Measurements from ENCODE around the gene VRTN. TPM values are rescaled to one million over a fixed set of nuclear protein-coding genes. Genes with fewer than 3 reads are reported as not detected.
"Not testable (repeated sequence)": the region's sequence is repeated elsewhere in the genome, so short reads cannot be mapped to it uniquely, and the experiment has no call there.

The VRTN gene
- total RNA-seq, 1 donor from 2014 or later: not detected

DNA sequence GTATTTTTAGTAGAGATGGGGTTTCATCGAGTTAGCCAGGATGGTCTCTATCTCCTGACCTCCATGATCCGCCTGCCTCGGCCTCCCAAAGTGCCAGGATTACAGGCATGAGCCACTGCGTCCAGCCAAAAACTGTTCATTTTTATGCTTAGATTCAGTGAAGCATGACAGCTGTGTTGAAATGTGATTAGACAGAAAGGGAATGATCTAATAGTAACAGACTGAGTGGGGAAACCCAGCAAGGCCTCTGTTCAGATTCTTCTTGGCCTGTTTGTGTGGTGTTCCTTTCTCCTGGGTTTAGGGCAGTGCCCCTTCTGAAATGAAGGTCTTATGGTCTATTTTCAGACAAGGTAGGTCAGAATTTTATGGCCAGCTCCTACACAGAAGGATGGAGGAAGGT is 33.7 kb upstream of the VRTN start:
- H3K27ac ChIP-seq (ENCODE audit: low read depth, low read length): no peak overlapping the region
- no peaks in the 10 kb centered on the region for H3K27me3 ChIP-seq (ENCODE audit: control insufficient read depth in 3 of 3, insufficient read depth in 3 of 3, low read length in 3 of 3)
- no peaks in the 10 kb centered on the region for H3K9me3 ChIP-seq (ENCODE audit: control insufficient read depth in 3 of 3, low read length in 3 of 3)
- H3K9ac ChIP-seq (ENCODE audit: low read depth in 1 of 3, low read length in 3 of 3): no peak overlapping the region
- no peak overlapping the region for H3K4me3 ChIP-seq (ENCODE audit: low read length in 3 of 3)
- peaks cover 0 to 4% (median 0%) of the 10 kb centered on the region in 3 donors for H3K4me1 ChIP-seq (ENCODE audit: control insufficient read depth in 3 of 3, insufficient read depth in 3 of 3, low read length in 3 of 3)
- no peaks in the 10 kb centered on the region for H3K36me3 ChIP-seq (ENCODE audit: control insufficient read depth in 3 of 3, insufficient read depth in 3 of 3, low read length in 3 of 3)

GRCh38 chr14:74324931-74325361 is 23.3 kb upstream of the VRTN start:
- H3K9me3 ChIP-seq (ENCODE audit: control insufficient read depth in 3 of 3, low read length in 3 of 3): no peaks in the 10 kb centered on the region
- H3K4me1 ChIP-seq (ENCODE audit: control insufficient read depth in 3 of 3, insufficient read depth in 3 of 3, low read length in 3 of 3): no peaks in the 10 kb centered on the region
- no peak overlapping the region for H3K9ac ChIP-seq (ENCODE audit: low read depth in 1 of 3, low read length in 3 of 3)
- no peak overlapping the region for H3K27ac ChIP-seq (ENCODE audit: low read depth, low read length)
- H3K36me3 ChIP-seq (ENCODE audit: control insufficient read depth in 3 of 3, insufficient read depth in 3 of 3, low read length in 3 of 3): no peaks in the 10 kb centered on the region
- H3K27me3 ChIP-seq (ENCODE audit: control insufficient read depth in 3 of 3, insufficient read depth in 3 of 3, low read length in 3 of 3): peaks cover 2 to 8% (median 4%) of the 10 kb centered on the region in 3 donors
- H3K4me3 ChIP-seq (ENCODE audit: low read length in 3 of 3): no peak overlapping the region

- no peaks in the 10 kb centered on the region for H3K9me3 ChIP-seq (ENCODE audit: control insufficient read depth in 3 of 3, low read length in 3 of 3)
- H3K27ac ChIP-seq (ENCODE audit: low read depth, low read length): no peak overlapping the region
- no peak overlapping the region for H3K4me3 ChIP-seq (ENCODE audit: low read length in 3 of 3)
- peaks cover 2 to 8% (median 4%) of the 10 kb centered on the region in 3 donors for H3K27me3 ChIP-seq (ENCODE audit: control insufficient read depth in 3 of 3, insufficient read depth in 3 of 3, low read length in 3 of 3)
- H3K4me1 ChIP-seq (ENCODE audit: control insufficient read depth in 3 of 3, insufficient read depth in 3 of 3, low read length in 3 of 3): no peaks in the 10 kb centered on the region
- H3K36me3 ChIP-seq (ENCODE audit: control insufficient read depth in 3 of 3, insufficient read depth in 3 of 3, low read length in 3 of 3): no peaks in the 10 kb centered on the region
- no peak overlapping the region for H3K9ac ChIP-seq (ENCODE audit: low read depth in 1 of 3, low read length in 3 of 3)
Observed at GRCh38 chr14:74325446-74325845, 22.8 kb upstream of the VRTN start.

GRCh38 chr14:74326369-74327152 is 21.7 kb upstream of the VRTN start:
- no peaks in the 10 kb centered on the region for H3K9me3 ChIP-seq (ENCODE audit: control insufficient read depth in 3 of 3, low read length in 3 of 3)
- no peaks in the 10 kb centered on the region for H3K36me3 ChIP-seq (ENCODE audit: control insufficient read depth in 3 of 3, insufficient read depth in 3 of 3, low read length in 3 of 3)
- peaks cover 2 to 8% (median 4%) of the 10 kb centered on the region in 3 donors for H3K27me3 ChIP-seq (ENCODE audit: control insufficient read depth in 3 of 3, insufficient read depth in 3 of 3, low read length in 3 of 3)
- no peak overlapping the region for H3K9ac ChIP-seq (ENCODE audit: low read depth in 1 of 3, low read length in 3 of 3)
- no peak overlapping the region for H3K27ac ChIP-seq (ENCODE audit: low read depth, low read length)
- H3K4me1 ChIP-seq (ENCODE audit: control insufficient read depth in 3 of 3, insufficient read depth in 3 of 3, low read length in 3 of 3): no peaks in the 10 kb centered on the region
- H3K4me3 ChIP-seq (ENCODE audit: low read length in 3 of 3): no peak overlapping the region

- not testable (repeated sequence) for H3K27ac ChIP-seq (ENCODE audit: low read depth, low read length); H3K4me3 ChIP-seq (ENCODE audit: low read length in 3 of 3); H3K9me3 ChIP-seq (ENCODE audit: control insufficient read depth in 3 of 3, low read length in 3 of 3); H3K27me3 ChIP-seq (ENCODE audit: control insufficient read depth in 3 of 3, insufficient read depth in 3 of 3, low read length in 3 of 3); H3K9ac ChIP-seq (ENCODE audit: low read depth in 1 of 3, low read length in 3 of 3); H3K36me3 ChIP-seq (ENCODE audit: control insufficient read depth in 3 of 3, insufficient read depth in 3 of 3, low read length in 3 of 3); H3K4me1 ChIP-seq (ENCODE audit: control insufficient read depth in 3 of 3, insufficient read depth in 3 of 3, low read length in 3 of 3)
Observed at GRCh38 chr14:74329950-74330552, 18.2 kb upstream of the VRTN start.

- no peak overlapping the region for H3K27ac ChIP-seq (ENCODE audit: low read depth, low read length)
- no peaks in the 10 kb centered on the region for H3K9me3 ChIP-seq (ENCODE audit: control insufficient read depth in 3 of 3, low read length in 3 of 3)
- H3K36me3 ChIP-seq (ENCODE audit: control insufficient read depth in 3 of 3, insufficient read depth in 3 of 3, low read length in 3 of 3): no peaks in the 10 kb centered on the region
- H3K4me3 ChIP-seq (ENCODE audit: low read length in 3 of 3): no peak overlapping the region
- no peaks in the 10 kb centered on the region for H3K27me3 ChIP-seq (ENCODE audit: control insufficient read depth in 3 of 3, insufficient read depth in 3 of 3, low read length in 3 of 3)
- no peak overlapping the region for H3K9ac ChIP-seq (ENCODE audit: low read depth in 1 of 3, low read length in 3 of 3)
- H3K4me1 ChIP-seq (ENCODE audit: control insufficient read depth in 3 of 3, insufficient read depth in 3 of 3, low read length in 3 of 3): no peaks in the 10 kb centered on the region
Observed at GRCh38 chr14:74333909-74334308, 14.4 kb upstream of the VRTN start.

DNA sequence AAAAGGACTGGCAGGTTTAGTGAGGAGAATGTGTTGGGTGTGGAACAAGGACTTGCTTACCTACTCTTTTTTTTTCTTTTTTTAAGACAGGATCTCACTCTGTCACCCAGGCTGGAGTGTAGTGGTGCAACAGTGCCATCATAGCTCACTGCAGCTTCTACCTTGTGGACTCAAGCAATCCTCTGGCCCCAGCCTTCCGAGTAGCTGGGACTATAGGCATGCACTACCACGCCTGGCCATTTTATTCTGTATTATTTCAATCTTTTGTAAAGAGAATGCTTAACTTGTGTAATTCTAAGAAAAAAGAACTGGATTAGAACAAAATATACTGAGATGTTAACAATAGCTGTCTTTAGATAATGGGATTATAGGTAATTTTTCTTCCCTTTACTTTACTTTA is 1.9 kb upstream of the VRTN start:
- Histone ChIP-seq H3K36me3 (ENCODE audit: control insufficient read depth in 3 of 3, insufficient read depth in 3 of 3, low read length in 3 of 3) (no peaks in the 10 kb centered on the region), H3K4me3 (ENCODE audit: low read length in 3 of 3) (no peak overlapping the region), H3K9ac (ENCODE audit: low read depth in 1 of 3, low read length in 3 of 3) (no peak overlapping the region), H3K27me3 (ENCODE audit: control insufficient read depth in 3 of 3, insufficient read depth in 3 of 3, low read length in 3 of 3) (peaks cover 0 to 25% (median 8%) of the 10 kb centered on the region in 3 donors), H3K9me3 (ENCODE audit: control insufficient read depth in 3 of 3, low read length in 3 of 3) (no peaks in the 10 kb centered on the region), H3K4me1 (ENCODE audit: control insufficient read depth in 3 of 3, insufficient read depth in 3 of 3, low read length in 3 of 3) (no peaks in the 10 kb centered on the region), H3K27ac (ENCODE audit: low read depth, low read length) (no peak overlapping the region)

DNA sequence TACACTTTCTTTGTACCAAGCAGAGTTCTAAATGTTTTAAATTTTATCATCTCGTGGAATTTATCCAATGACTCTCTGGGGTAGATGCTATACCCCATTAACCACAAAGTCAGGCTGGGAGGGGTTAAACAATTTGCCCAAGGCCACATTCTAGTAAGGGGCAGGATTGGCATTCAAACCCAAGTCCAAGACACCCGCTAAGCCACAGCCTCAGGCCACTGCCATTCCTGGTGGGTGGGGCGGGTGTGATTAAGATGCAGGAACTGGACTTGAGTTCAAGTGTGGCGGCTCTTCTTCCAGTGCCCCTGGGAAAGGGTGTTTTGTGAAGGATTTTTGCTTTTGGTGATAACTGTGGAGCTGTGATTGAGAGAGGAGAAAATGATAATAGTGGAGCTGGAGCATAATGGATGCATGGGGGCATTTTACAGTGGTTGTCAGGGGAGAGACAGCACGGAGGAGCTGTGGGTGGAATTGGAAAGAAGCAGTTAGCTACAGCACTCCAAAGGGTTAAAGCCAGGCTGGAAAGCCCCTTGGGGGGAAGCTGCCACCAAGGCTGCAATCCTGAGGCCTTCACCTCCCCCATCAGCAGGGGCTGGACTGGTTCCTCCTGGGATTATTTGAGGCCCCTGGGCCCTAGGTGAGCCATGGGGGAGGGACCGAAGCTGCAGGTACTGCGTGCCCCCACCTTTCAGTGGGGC is 1.0 kb upstream of the VRTN start:
- H3K27me3 ChIP-seq (ENCODE audit: control insufficient read depth in 3 of 3, insufficient read depth in 3 of 3, low read length in 3 of 3): peaks cover 0 to 25% (median 8%) of the 10 kb centered on the region in 3 donors
- no peak overlapping the region for H3K9ac ChIP-seq (ENCODE audit: low read depth in 1 of 3, low read length in 3 of 3)
- H3K4me1 ChIP-seq (ENCODE audit: control insufficient read depth in 3 of 3, insufficient read depth in 3 of 3, low read length in 3 of 3): no peaks in the 10 kb centered on the region
- H3K36me3 ChIP-seq (ENCODE audit: control insufficient read depth in 3 of 3, insufficient read depth in 3 of 3, low read length in 3 of 3): no peaks in the 10 kb centered on the region
- H3K9me3 ChIP-seq (ENCODE audit: control insufficient read depth in 3 of 3, low read length in 3 of 3): no peaks in the 10 kb centered on the region
- no peak overlapping the region for H3K27ac ChIP-seq (ENCODE audit: low read depth, low read length)
- H3K4me3 ChIP-seq (ENCODE audit: low read length in 3 of 3): no peak overlapping the region

DNA sequence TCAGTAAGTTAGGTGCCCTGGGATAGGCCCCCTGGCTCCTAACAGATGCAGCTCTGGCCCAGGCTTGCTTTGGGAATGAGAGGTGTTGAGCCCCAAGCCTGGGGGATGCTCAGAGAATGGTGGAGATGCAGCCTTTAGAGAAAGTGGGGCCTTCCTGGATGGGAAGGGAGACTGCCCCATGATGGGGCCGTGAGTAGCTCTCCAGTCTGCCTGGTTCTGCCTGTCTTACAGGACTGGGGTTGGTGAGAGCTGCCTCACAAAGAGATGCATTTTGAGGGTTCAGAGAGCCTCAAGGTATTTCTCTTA is 523 bp upstream of the VRTN start:
- Histone ChIP-seq H3K9ac (ENCODE audit: low read depth in 1 of 3, low read length in 3 of 3) (no peak overlapping the region), H3K9me3 (ENCODE audit: control insufficient read depth in 3 of 3, low read length in 3 of 3) (no peaks in the 10 kb centered on the region), H3K4me1 (ENCODE audit: control insufficient read depth in 3 of 3, insufficient read depth in 3 of 3, low read length in 3 of 3) (no peaks in the 10 kb centered on the region), H3K27ac (ENCODE audit: low read depth, low read length) (no peak overlapping the region), H3K36me3 (ENCODE audit: control insufficient read depth in 3 of 3, insufficient read depth in 3 of 3, low read length in 3 of 3) (no peaks in the 10 kb centered on the region), H3K4me3 (ENCODE audit: low read length in 3 of 3) (no peak overlapping the region), H3K27me3 (ENCODE audit: control insufficient read depth in 3 of 3, insufficient read depth in 3 of 3, low read length in 3 of 3) (peaks cover 0 to 25% (median 8%) of the 10 kb centered on the region in 3 donors)
